Measurements from ENCODE around the gene GPR146. TPM values are rescaled to one million over a fixed set of nuclear protein-coding genes. Genes with fewer than 3 reads are reported as not detected.

GPR146 gene
- total RNA-seq, 4 donors from 2014 or later = 9.2 to 14.5 TPM; not detected in 2

DNA sequence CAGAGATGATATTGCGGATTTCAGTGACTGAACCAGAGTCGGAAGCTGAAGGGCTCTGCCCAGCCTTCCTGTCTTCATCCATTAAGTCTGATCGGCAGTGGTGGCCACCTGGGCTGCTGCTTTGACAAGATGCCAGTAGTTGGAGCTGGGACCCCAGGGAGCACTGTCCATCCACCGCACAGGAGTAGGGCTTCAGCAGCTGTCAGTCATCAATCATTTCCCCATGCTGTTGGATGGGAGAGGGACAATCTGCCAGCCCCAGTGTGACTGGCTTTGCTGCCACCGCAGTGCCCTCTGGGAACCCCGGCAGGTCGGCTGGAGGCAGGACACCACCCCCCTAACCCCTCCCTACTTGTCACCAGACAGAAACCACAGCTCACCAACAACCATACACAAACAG lies 23.0 kb upstream of the GPR146 start:
- H3K4me1 ChIP-seq = peaks cover 0 to under 1% (median 0%) of the 10 kb centered on the region in 4 donors
- no peak overlapping the region for H3K27ac ChIP-seq
- TF ChIP-seq EP300 (IDR thresholded peaks at IDR 0.05; ENCODE audit: low read depth) = no peak
- no peak for TF ChIP-seq POLR2AphosphoS5 (IDR thresholded peaks at IDR 0.05)
- TF ChIP-seq, protein P1, sequence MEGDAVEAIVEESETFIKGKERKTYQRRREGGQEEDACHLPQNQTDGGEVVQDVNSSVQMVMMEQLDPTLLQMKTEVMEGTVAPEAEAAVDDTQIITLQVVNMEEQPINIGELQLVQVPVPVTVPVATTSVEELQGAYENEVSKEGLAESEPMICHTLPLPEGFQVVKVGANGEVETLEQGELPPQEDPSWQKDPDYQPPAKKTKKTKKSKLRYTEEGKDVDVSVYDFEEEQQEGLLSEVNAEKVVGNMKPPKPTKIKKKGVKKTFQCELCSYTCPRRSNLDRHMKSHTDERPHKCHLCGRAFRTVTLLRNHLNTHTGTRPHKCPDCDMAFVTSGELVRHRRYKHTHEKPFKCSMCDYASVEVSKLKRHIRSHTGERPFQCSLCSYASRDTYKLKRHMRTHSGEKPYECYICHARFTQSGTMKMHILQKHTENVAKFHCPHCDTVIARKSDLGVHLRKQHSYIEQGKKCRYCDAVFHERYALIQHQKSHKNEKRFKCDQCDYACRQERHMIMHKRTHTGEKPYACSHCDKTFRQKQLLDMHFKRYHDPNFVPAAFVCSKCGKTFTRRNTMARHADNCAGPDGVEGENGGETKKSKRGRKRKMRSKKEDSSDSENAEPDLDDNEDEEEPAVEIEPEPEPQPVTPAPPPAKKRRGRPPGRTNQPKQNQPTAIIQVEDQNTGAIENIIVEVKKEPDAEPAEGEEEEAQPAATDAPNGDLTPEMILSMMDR (IDR thresholded peaks at IDR 0.05) = no peak
- TF ChIP-seq POLR2A (IDR thresholded peaks at IDR 0.05) = no peak
- no peaks in the 10 kb centered on the region for H3K36me3 ChIP-seq
- intact Hi-C loops (cut with DNase I; ENCODE audit: low total_unique reads) (no loop called here), in situ Hi-C loops (cut with MboI; ENCODE audit: low pct_ligation_motif_present in 1 of 4, low pct_unique_long_range_greater_than_20kb in 1 of 4, low sequenced_read_pairs in 3 of 4) (no loop called here)
- H3K27me3 ChIP-seq = no peaks in the 10 kb centered on the region
- DNase-seq = no peak
- 97 to 100% methylated on average over 3 to 7 of the region's 7 CpGs for WGBS, 2 donors (ENCODE audit: low coverage in 1 of 2)
- no peaks in the 10 kb centered on the region for H3K9me3 ChIP-seq
- no peak overlapping the region for H3K4me3 ChIP-seq

DNA sequence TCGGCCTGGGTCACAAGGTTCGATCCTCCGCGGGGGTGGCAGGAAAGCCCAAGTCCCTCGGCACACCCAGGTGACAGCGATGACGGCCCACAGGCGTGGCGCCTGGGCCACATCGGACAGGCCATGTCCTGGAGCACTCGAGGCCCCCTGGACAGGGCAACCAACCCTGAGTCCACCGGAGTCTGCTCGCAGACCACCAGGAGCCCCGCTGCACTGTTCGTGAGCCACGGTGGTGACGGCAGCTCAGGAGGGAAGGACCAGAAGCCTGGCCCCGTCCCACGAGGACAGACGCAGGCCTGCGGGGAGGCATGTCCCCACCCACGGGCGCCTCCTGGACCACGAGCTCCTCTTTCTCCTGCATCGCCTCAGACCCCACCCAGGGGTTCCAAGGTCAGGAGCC lies 22.4 kb upstream of the GPR146 start:
- no peak for DNase-seq
- no peak for TF ChIP-seq POLR2A (IDR thresholded peaks at IDR 0.05)
- TF ChIP-seq, protein P1 (IDR thresholded peaks at IDR 0.05) = no peak
- TF ChIP-seq EP300 (IDR thresholded peaks at IDR 0.05; ENCODE audit: low read depth) = no peak
- no peak for TF ChIP-seq POLR2AphosphoS5 (IDR thresholded peaks at IDR 0.05)
- no peak overlapping the region for H3K27ac ChIP-seq
- no peak overlapping the region for H3K4me3 ChIP-seq
- no peaks in the 10 kb centered on the region for H3K9me3 ChIP-seq
- WGBS, 2 donors (ENCODE audit: low coverage in 1 of 2) = 94% methylated on average over 25 of the region's 25 CpGs; no CpG with 5 or more reads in 1 of the 2 donors
- H3K36me3 ChIP-seq = no peaks in the 10 kb centered on the region
- intact Hi-C loops (cut with DNase I; ENCODE audit: low total_unique reads) (loop anchor here (1.0 kb wide), 1 partner anchor 19 kb away; no protein-coding TSS in a partner anchor), in situ Hi-C loops (cut with MboI; ENCODE audit: low pct_ligation_motif_present in 1 of 4, low pct_unique_long_range_greater_than_20kb in 1 of 4, low sequenced_read_pairs in 3 of 4) (no loop called here)
- peaks cover 0 to 6% (median 0%) of the 10 kb centered on the region in 4 donors for H3K4me1 ChIP-seq
- no peaks in the 10 kb centered on the region for H3K27me3 ChIP-seq

DNA sequence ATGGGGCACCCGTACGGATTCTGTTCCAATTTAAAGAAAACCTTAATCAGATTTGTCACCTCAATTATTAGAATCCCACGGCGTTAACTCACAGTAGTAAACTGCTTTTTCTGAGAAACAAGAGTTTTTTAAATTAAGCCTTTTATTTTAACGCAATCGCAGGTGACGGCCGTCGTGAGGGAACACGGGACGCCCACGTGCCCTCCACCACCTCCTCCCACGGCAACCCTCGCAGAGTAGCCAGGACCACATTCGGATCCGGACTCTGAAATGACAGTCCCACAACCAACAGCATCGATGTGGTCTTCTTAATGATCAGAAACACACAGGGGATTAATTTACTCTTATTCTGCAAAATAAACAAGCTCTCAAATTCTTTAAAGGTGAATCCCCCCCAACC lies 22.0 kb upstream of the GPR146 start:
- 92 to 96% methylated on average over 5 to 17 of the region's 17 CpGs for WGBS, 2 donors (ENCODE audit: low coverage in 1 of 2)
- in situ Hi-C loops (cut with MboI; ENCODE audit: low pct_ligation_motif_present in 1 of 4, low pct_unique_long_range_greater_than_20kb in 1 of 4, low sequenced_read_pairs in 3 of 4) = no loop called here
- H3K4me3 ChIP-seq = no peak overlapping the region
- H3K27ac ChIP-seq = no peak overlapping the region
- H3K9me3 ChIP-seq = no peaks in the 10 kb centered on the region
- peaks cover 4 to 10% (median 4%) of the 10 kb centered on the region in 4 donors for H3K4me1 ChIP-seq
- intact Hi-C loops (cut with DNase I; ENCODE audit: low total_unique reads) = loop anchor here (1.0 kb wide), 1 partner anchor 19 kb away; no protein-coding TSS in a partner anchor
- H3K36me3 ChIP-seq = no peaks in the 10 kb centered on the region
- TF ChIP-seq, protein P1 (IDR thresholded peaks at IDR 0.05) = no peak
- TF ChIP-seq EP300 (IDR thresholded peaks at IDR 0.05; ENCODE audit: low read depth) (no peak), POLR2A (IDR thresholded peaks at IDR 0.05) (no peak), POLR2AphosphoS5 (IDR thresholded peaks at IDR 0.05) (no peak)
- no peak for DNase-seq
- no peaks in the 10 kb centered on the region for H3K27me3 ChIP-seq

DNA sequence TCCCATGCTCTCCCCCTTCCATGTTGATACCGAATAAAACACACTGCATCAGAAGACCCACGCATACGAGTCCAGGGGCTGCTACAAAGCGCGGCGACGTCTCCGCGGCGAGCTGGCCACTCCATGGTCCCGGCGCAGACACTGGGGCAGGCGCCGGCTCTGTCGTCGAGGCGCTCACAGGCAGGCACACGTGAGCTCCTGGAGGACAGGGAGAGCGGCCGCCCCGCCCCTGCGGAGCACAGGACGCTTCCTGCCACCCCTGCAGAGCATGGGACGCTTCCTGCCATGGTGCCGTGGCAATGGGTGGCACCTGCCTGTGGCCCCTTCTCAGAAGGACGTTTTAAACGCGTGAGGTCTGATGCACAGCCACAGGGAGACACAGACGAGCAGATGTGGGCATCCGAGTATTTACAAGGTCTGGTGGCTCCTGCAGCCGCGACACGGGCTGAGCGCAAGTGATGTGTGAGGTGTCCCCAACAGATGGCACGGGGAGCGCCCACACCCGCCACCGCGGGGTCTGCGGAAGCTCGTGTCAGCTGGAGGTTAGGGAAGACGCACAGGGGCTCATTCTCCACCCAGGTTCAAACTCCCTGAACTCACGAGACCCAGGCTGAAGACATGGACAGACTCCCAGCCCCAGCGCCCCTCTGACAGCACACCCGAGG lies 21.4 kb upstream of the GPR146 start:
- 89 to 90% methylated on average over 2 to 45 of the region's 45 CpGs for WGBS, 2 donors (ENCODE audit: low coverage in 1 of 2)
- TF ChIP-seq POLR2A (IDR thresholded peaks at IDR 0.05) (no peak), EP300 (IDR thresholded peaks at IDR 0.05; ENCODE audit: low read depth) (no peak), POLR2AphosphoS5 (IDR thresholded peaks at IDR 0.05) (no peak)
- TF ChIP-seq, protein P1 (IDR thresholded peaks at IDR 0.05) = no peak
- peaks cover 5 to 14% (median 9%) of the 10 kb centered on the region in 4 donors for H3K4me1 ChIP-seq
- in situ Hi-C loops (cut with MboI; ENCODE audit: low pct_ligation_motif_present in 1 of 4, low pct_unique_long_range_greater_than_20kb in 1 of 4, low sequenced_read_pairs in 3 of 4) (no loop called here), intact Hi-C loops (cut with DNase I; ENCODE audit: low total_unique reads) (loop anchor here (1.0 kb wide), 1 partner anchor 20 kb away; no protein-coding TSS in a partner anchor)
- DNase-seq = peak; percentile 37
- no peak overlapping the region for H3K27ac ChIP-seq
- H3K4me3 ChIP-seq = no peak overlapping the region
- H3K36me3 ChIP-seq = no peaks in the 10 kb centered on the region
- H3K27me3 ChIP-seq = no peaks in the 10 kb centered on the region
- H3K9me3 ChIP-seq = no peaks in the 10 kb centered on the region

Data from transverse colon (tissue), 4 donors.